Ascending aorta (tissue), 2 donors: ENCODE data around the gene SYCE3. TPM values are rescaled to one million over a fixed set of nuclear protein-coding genes. Genes with fewer than 3 reads are reported as not detected.

Source experiments
- DNase-seq, 2 donors: peaks; one replicate each; pipeline ENCODE4 v3.0.0-alpha.2; 2019; ENCODE audit warnings: low spot score in 2 of 2
- H3K27ac ChIP-seq, 2 donors: fragments of 200-600 bp; sonication (generic); one replicate each; pipeline ENCODE4 v1.5.1; 2016 to 2017; ENCODE audit warnings: mild to moderate bottlenecking in 1 of 2
- H3K27me3 ChIP-seq: fragments of 200-600 bp; sonication (generic); one replicate; pipeline ENCODE4 v1.5.1; 2017
- H3K36me3 ChIP-seq, 2 donors: fragments of 200-600 bp; sonication (generic); one replicate each; pipeline ENCODE4 v1.5.1; 2016
- H3K4me1 ChIP-seq, 2 donors: fragments of 200-600 bp; sonication (generic); one replicate each; pipeline ENCODE4 v1.5.1; 2016 to 2017; ENCODE audit warnings: mild to moderate bottlenecking in 1 of 2
- H3K4me3 ChIP-seq, 2 donors: fragments of 200-600 bp; sonication (generic); one replicate each; pipeline ENCODE4 v1.5.1; 2016 to 2017; ENCODE audit warnings: mild to moderate bottlenecking in 1 of 2
- H3K9me3 ChIP-seq, 2 donors: fragments of 200-600 bp; sonication (generic); one replicate each; pipeline ENCODE4 v1.5.1; 2016
- CTCF ChIP-seq, 3 experiments: fragments of 200-600 bp in 2 of 3; fragments of 450-650 bp in 1 of 3; sonication (generic) in 2 of 3; IDR thresholded peaks; one replicate each; pipeline ENCODE4 v1.5.1; 2016 to 2019; ENCODE audit warnings: antibody characterized with exemption in 3 of 3, mild to moderate bottlenecking in 1 of 3, moderate library complexity in 1 of 3
- intact Hi-C: fragments of 100-400 bp; cut with DNase I; formaldehyde crosslinking; loops from one replicate; pipeline ENCODE4 v1.15.1; 2023
- total RNA-seq: library from RNA; depleted of rRNA; stranded (reverse); fragments of >200 nt; gene quantifications from one replicate; pipeline ENCODE4 v1.1.0, GENCODE V29; 2016

The SYCE3 gene
- total RNA-seq, 1 donor from 2014 or later: not detected

DNA sequence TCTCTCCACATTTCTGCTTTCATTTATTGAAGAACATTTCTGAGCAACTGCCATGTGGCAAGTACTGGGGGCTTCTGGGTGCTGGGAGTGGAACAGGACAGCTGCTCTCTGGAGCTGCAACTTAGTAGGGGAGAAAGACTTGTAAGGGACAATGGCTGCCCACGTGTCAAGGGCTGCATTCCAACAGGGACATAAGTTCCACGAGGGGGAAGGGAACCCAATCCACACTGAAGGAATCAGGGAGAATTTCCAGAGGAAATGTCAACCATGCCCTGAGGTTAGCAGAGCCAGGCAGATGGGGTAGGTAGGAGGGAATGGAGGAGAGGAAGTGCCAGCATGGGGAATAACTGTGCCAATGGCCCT is 39.6 kb upstream of the SYCE3 start:
- Histone ChIP-seq H3K27ac (no peak overlapping the region), H3K9me3 (no peaks in the 10 kb centered on the region), H3K4me1 (peaks cover 4 to 6% of the 10 kb centered on the region in 2 donors), H3K4me3 (no peak overlapping the region), H3K27me3 (peaks cover 16% of the 10 kb centered on the region), H3K36me3 (no peaks in the 10 kb centered on the region)
- no peak for DNase-seq
- TF ChIP-seq CTCF (IDR thresholded peaks at IDR 0.05): no peak
- intact Hi-C loops: no loop called here

DNA sequence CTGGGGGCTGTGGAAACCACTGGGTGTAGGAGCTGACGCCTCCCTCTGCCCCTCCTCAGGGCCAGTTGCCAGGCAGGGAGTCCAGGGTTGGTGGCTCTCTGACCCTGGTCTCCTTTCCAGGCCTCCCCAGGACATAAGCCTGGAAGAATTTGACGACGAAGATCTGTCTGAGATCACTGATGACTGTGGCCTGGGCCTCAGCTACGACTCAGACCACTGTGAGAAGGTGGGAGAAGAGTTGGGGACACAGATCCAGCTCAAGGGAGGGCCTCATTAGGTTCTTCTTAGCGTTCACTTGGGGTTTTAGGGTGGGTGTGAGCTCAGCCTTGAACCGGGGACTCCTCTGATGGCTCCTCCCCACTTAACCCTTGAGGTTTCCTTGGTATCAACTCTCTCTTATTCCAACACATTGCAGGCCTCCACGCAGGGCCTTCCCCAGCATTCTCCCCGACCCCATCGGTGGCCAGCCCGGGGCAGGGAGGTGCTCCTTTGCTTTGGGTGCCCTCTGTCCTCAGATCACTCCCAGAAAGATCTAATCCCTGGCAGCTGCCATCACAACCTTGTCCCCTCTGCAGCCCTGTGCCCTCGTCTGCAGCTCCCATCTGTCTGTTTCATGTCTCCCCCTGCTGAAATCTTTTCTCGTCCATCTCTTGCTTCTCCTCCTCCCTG is 39.1 kb upstream of the SYCE3 start:
- TF ChIP-seq CTCF (IDR thresholded peaks at IDR 0.05): no peak
- Histone ChIP-seq H3K9me3 (no peaks in the 10 kb centered on the region), H3K27ac (no peak overlapping the region), H3K27me3 (peaks cover 16% of the 10 kb centered on the region), H3K4me1 (peaks cover 4 to 6% of the 10 kb centered on the region in 2 donors), H3K4me3 (no peak overlapping the region), H3K36me3 (no peaks in the 10 kb centered on the region)
- intact Hi-C loops: no loop called here
- no peak for DNase-seq

DNA sequence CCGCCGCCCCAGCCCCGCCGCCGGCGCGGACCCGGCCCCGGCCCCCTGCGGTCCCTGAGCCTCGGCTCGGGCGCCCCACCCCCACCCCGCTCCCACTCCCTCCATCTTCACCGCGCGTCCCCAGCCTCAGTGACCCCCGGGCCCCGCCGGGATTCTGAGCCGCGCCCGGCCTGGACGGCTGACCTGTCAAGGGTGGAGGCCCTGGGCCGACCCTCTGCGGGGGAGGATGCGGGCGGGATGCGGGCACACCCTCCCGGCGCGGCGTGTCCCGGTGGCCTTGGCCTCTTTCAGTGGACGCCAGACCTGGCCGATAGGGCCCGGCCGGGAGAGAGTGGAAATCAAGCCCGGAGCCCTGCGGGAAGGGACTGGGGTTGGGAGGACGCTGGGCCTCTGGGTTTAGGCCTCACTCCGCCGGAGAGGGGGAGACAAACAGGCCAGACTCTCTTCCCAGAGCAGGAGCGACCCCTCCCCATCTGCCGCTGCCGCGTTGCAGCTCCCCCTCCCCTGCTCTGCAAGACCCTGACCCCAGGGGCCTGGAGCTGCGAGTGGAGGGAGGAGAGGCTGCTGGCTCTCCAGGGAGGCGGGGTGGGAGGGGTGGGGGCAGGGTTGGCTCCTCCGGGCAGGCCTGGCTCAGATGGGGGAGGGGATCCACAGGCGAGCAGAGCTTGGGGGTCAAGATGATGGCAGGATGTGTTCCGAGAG is 38.4 kb upstream of the SYCE3 start:
- TF ChIP-seq CTCF (IDR thresholded peaks at IDR 0.05): no peak
- H3K4me1 ChIP-seq: peaks cover 4 to 6% of the 10 kb centered on the region in 2 donors
- H3K9me3 ChIP-seq: no peaks in the 10 kb centered on the region
- no peaks in the 10 kb centered on the region for H3K36me3 ChIP-seq
- no peak for DNase-seq
- peaks cover 16% of the 10 kb centered on the region for H3K27me3 ChIP-seq
- intact Hi-C loops: no loop called here
- H3K4me3 ChIP-seq: peak overlapping the region; percentile 48 to 60
- no peak overlapping the region for H3K27ac ChIP-seq

GRCh38 chr22:50600538-50600937 is 37.8 kb upstream of the SYCE3 start, which contains the start of gene MAPK8IP2:
TSS of gene MAPK8IP2 (plus strand) at chr22:50600793. CDS start at chr22:50600819, 26 bp downstream.
- TF ChIP-seq CTCF (IDR thresholded peaks at IDR 0.05): no peak
- peaks cover 4 to 6% of the 10 kb centered on the region in 2 donors for H3K4me1 ChIP-seq
- DNase-seq: no peak
- H3K27ac ChIP-seq: no peak within 1 kb of the TSS
- peak within 1 kb of the TSS; percentile 48 to 60 for H3K4me3 ChIP-seq
- H3K27me3 ChIP-seq: peaks cover 16% of the 10 kb centered on the region
- intact Hi-C loops: no loop called here
- no peaks in the 10 kb centered on the region for H3K9me3 ChIP-seq
- H3K36me3 ChIP-seq: no peaks in the 10 kb centered on the region

DNA sequence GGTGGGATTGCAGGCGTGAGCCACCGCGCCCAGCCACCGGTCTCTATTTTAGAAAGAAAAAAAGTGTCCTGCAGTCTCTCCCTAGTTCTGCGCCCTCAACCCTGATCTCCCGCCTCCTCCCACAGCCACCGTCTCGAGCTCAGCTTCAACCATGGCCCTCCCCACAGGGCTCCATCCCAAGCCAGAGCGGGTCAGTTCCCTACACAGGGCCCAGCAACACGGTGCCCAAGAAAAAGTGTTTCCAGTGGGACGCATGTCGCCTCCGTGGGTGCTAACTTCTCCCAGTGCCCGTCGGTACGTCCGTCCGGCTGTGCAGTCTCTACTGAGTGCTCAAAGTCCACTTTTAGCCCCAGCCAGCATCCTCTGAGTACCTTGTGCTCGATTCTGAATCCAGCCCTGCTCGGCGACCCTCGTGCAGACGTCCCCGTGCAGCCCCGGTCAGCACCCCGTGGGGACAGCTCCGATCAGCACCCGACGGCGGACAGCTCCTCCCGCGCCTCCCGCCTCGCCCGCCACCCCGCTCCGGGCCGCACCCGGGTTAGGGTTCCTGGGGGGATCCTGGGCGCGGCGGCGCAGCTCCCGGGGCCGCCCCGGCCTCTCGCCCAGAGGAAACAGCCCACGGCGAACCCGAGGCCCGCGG is 37.2 kb upstream of the SYCE3 start:
- TF ChIP-seq CTCF (IDR thresholded peaks at IDR 0.05): no peak
- peak overlapping the region; percentile 48 to 60 for H3K4me3 ChIP-seq
- no peak overlapping the region for H3K27ac ChIP-seq
- H3K36me3 ChIP-seq: no peaks in the 10 kb centered on the region
- intact Hi-C loops: no loop called here
- DNase-seq: no peak
- H3K4me1 ChIP-seq: peaks cover 4 to 6% of the 10 kb centered on the region in 2 donors
- no peaks in the 10 kb centered on the region for H3K9me3 ChIP-seq
- H3K27me3 ChIP-seq: peaks cover 16% of the 10 kb centered on the region
